ENCODE results near the gene CBARP. TPM values are rescaled to one million over a fixed set of nuclear protein-coding genes. Genes with fewer than 3 reads are reported as not detected.
A peak's percentile ranks its signal among the peaks of the same experiment; 100 is the strongest.

Gene CBARP
- total and polyA plus RNA-seq, 9 of the 15 experiments (the other 6 are each of a cell fraction or from before 2014, with no cell fraction given) = 0.03 to 8.9 (median 1.2) TPM; not detected in 1

GRCh38 chr19:1274081-1274851 is 36.5 kb upstream of the CBARP start (continued):
- TF ChIP-seq ETS1 (conservative IDR thresholded peaks at IDR 0.05; ENCODE audit: control insufficient read depth, low read depth, low read length) = no peak
- TF ChIP-seq MXD1 (CRISPR knock-in tag; IDR thresholded peaks at IDR 0.05; ENCODE audit: borderline replicate concordance, poor library complexity, severe bottlenecking) = peak; percentile 15
- no peak for TF ChIP-seq CHD7 (IDR thresholded peaks at IDR 0.05; ENCODE audit: low read depth, low read length)
- TF ChIP-seq FOS (IDR thresholded peaks at IDR 0.05; ENCODE audit: extremely low read depth, insufficient read length) = no peak
- no peak for TF ChIP-seq RNF2 (IDR thresholded peaks at IDR 0.05)
- no peak for TF ChIP-seq CREBBP (IDR thresholded peaks at IDR 0.05; ENCODE audit: low read depth, low read length)
- TF ChIP-seq GTF2F1 (IDR thresholded peaks at IDR 0.05; ENCODE audit: low read depth, low read length) = no peak

Data from K562 (cell line).